ENCODE measurements around the gene LPP.

Gene LPP

DNA sequence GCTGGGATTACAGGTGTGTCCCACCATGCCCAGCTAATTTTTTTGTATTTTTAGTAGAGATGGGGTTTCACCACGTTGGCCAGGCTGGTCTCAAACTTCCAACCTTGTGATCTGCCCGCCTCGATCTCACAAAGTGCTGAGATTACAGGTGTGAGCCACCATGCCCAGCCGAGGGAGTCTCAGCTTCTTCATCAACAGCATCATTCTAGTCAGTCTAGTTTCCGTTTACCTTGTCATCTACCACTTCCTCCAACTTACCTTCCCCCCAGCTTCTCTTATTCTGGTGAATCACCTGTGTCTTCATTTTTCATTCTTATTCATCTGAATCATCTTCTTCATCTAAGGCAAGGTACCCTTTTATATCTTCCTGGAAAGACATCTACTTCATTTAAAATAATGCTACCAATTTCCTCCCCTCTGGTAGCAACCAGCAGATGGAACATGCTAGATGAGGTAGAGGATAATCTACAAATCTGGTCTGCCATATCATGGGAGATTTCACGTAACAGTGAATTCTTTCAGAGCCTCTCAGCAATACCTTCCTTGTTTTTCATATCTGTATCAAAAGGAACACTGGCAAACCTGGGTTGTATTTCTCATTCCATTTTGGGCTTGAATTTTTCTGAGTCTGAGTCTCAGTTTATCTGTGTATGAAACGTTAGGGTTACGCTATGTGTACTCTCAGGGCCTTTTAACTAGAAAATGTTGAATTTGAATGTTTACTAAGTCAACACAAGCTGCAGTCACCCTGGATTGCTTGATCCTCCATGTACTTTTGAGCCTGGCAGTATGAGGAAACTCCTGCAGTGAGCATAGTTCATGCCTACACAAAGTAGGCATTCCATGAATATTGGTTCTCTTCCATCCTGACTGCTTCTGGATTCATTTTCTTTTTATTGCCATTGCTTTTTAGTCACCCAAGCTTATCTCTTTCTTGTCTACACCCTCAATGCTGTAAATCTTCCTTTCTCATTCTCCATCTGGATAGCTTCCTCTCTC, 16.8 kb downstream of the LPP start:
- peak in 3 of 5 experiments; percentile 31 to 79 (median 40) for DNase-seq

DNA sequence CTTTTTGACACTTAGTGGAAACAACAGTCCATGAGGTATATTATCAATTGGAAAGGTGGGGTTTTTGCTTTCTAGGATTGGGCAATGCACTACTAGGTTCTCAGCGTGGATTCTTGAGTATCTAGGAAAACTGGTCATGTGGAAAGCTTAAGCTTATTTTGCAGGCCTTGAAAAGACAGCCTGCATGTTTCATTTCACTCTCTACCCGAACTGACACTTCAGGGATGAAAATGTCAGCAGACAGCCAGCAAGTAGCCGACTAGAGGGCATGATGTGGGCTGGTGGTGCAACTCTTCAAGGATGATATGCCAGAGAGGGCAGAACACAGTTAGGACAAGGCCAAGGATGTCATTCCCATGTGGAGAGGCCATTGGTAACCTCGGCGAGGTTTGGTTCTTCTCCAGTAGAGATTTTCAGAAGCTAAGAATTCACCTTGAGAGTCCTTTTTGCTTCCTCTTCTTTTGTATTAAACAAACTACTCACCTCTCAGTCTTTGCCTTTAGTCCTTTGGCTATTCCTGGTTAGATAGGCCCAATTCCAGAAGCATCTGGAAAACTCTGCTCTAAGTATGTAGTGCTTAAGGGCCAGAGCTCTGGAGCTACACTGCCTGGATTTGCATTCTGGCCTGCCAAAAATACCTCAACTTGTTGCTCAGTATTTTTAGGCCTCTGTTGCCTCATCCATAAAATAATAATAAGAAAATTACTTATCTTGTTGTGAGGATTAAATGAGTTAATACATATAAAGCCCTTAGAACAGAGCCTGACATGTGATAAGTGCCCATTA, 17.9 kb downstream of the LPP start:
- DNase-seq = no peak

DNA sequence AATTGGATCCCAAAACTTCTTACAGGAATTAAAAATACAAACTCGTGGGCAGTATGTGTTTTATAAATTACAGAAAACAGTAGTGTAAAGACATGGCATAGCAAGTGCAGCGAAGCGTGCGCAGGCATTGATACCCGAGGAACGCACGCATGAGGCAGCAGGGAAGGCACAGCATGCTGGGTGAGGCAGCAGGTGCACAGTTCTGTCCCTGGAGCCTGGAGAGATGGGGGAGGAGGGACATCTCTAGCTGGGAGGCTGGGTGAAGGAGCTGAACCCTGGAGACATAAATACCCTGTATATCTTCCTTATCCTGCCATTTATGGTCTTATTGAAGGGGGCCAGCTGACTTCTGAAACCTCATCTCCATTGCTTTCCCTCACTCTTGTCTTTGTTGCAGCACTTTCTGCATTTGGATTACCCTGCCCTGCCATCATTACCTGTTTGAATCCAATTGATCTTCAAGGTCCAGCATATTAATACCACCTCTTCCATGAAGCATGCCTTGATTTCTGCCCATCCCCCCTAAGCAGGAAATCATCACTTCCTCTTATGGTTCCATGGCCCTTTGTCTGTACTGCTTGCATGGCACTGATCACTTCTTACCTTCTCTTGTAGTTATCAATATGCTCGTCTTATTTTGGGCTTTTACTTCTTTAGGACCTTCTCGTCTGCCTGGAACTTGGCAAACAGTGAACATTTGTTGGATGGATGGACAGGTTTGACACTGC, 20.5 kb downstream of the LPP start:
- no peak for DNase-seq

DNA sequence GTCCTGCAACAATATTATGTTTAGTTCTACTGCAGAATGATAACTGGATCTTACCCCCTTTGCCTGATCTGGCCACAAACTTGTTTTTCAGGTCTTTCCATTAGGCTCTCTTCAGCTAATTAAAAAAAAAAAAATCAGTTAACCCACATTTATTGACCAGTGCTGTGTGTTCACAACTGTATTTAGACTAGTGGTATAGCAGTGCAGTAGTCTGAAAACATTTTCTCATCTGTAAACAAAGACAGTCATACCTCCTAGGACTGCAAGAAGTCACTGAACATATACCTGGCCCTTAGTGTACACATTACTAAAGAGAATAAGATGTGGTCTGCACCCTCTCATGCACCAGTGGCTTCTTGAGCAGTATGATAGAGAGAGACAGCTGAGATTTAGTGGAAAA, 22.5 kb downstream of the LPP start:
- no peak for DNase-seq

DNA sequence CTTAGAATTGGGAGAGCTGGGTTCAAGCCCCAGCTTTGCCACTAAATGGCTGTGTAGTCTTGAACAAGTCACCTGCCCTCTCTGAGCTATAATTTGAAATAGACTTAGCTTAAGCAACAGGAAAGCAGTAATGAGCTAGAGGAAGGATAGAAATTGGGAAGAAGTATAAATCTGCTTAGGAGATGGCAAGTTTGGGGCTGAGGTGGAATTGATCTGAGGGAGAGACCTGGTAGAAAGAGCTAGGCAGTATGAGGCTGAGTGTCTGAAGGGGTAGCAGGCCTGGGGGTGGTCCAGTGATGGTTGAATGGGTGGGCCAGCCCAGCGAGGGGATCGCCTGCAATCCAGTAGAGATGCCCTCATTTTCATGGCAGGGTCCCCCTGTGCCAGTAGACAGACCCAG, 22.9 kb downstream of the LPP start:
- DNase-seq = no peak

DNA sequence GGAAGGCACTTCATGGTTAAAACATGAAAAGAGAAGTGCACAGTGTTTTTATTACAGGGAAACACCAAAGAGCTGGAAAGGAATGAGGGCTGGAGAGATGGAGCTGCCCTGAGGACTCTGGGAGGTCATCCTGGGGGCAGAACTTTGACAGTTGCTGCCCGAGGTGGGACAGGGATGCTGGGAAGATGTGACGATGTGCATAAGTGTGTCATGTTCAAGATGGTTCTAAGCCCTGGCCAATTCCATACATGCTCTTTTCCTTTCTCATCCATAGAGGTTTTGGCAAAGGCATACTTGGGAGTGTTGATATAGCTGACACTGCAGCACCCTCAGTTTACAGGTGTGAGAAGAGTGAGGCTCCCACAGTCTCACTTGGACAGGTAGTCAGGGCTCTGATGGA, 23.8 kb downstream of the LPP start:
- no peak for DNase-seq

DNA sequence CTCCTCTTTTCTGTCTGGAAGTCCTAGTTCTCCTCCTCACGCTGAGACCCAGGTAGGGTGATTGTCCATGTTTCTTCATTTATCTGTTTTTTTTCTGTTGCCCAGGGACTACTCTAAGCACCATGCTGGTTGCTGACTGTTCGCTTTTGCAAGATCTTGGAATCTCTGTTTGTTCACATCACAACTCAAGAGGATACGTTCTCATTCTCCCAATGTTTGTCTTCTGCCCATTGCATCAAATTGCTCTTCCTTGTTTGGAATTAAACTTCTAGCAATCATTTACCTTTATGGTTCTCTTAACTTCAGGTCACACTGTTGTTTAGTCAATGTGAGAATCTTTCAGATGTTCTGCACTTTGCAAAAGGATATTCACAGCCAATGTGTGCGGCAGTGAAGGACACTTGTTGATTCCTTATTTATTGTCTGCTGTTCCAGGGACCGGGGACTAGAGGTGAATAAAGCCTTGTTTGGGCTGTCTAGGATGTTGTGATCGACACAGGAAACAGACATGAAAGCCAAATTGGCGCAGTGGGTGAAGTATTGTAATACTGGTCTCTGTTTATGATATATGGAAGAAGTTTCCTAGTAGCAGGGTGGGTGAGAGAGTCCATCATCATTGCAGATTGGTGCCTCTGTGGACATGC, 24.5 kb downstream of the LPP start:
- no peak for DNase-seq

DNA sequence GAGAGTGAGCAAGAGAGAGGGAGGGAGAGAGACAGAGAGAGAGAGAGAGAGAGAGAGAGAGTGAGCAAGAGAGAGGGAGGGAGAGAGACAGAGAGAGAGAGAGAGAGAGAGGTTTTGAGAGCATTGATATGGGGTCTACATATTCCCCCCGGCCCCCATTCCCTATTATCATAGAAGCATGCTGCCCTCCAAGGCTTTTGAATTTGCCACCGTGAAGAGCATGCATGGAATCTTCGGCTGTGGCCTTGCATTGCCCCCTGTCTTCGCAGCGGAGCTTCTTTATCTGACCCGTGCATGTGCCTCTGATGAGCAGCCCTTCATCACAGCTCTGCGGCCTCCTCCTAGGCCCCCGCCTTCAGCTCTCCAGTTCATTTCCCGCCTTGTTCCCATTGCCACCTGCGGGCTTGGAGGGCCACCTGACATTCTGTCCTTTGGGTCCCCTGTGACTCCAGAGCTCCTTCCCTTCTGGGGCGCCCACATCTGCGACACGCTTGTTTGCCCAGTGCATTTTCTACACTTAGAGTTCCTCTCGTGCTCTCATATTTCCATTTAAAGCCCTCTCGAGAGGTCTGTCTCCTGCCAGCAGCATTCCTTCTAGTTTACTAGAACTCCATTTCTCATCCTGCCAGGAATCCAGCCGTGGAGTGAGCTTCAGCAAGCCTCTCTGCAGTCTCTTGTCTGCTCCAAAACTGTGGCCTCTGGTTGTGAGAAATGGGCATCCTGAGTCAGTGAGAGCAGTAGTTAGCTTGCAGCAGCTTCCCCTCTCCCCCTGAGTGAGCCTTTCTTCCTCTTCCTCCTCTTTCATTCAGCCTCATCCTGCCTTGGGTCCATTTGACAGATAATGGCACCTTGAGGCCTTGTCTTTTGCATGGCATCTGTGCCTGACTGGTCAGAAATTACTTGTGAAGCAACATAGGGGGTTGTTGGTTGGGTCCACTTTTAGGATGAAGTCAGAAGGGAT, 25.3 kb downstream of the LPP start:
- no peak for DNase-seq

DNA sequence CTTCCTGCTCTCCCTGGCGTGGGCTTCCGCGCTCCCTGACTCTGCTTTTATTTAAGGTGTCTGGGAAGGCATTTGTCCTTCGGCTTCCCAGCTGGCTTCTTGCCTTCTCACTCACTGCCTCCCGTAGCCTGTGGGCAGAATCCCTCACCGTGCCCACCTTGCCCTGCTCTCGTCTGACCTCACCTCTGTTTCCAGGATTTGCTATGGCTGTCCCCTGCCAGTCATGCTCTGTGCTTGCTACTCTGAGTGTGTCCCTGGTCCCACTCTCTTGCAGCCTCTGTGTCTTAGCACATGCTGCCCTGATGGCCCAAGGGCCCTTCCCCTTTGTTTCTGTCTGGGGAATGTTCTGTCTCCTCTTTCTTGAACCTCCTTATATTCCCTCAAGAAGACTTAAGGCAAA, 26.2 kb downstream of the LPP start:
- no peak for DNase-seq

DNA sequence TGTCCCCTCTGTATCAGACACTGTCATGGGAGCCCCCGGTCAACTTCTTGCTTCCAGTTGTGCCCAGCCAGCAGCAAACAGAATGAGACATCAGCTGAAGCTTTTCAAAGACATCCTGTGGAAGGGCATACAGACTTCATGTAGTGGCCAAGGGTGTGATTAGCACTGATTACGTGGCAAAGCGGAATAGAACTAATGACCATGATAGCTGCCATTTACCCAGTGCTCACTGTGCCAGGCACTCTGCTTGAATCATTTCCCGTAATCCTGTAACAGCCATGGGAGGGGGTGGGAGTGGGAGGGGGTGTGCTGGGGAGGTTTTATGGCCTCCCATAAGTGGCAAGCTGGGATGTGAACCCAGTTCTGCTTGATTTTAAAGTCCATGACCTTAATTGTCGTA, 29.5 kb downstream of the LPP start:
- no peak for DNase-seq

DNA sequence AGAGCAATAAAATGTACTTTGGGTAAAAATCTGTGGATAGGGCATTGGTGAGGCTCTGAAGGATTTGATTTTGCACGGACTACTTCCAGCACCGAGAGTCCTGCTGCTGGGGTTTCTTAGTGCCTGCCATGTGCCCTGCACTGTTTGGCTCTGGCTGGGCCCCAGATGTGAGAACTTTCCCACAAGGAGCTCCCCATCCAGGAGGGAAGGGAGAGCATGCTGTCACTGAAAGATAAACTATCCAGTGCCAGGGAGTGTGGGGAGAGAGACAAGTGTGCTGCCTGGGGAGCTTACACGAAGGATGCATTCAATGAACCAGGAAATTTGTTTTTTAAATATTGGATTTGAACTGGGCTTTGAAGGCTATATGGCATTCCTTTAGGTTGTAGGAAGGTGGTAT, 30.2 kb downstream of the LPP start:
- DNase-seq = no peak

DNA sequence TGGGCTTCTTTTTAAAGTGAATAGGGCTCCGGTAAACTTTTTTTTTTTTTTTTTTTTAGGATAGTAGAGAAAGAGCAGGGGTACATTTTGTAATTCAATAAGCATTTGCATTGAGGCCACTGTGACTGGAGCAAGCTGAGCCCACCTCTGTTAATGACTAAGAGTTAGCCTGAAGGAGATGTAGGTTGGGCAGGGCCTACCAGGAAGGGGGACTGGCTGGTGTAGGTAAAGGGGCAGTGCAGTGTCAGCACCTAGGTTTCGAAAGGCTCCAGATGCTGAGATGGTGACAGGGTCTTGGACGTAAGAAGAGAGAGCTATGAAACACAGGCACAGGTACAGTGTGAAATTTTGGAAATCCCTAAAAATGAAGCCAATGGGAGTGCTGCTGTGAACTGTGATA, 30.7 kb downstream of the LPP start:
- no peak for DNase-seq

DNA sequence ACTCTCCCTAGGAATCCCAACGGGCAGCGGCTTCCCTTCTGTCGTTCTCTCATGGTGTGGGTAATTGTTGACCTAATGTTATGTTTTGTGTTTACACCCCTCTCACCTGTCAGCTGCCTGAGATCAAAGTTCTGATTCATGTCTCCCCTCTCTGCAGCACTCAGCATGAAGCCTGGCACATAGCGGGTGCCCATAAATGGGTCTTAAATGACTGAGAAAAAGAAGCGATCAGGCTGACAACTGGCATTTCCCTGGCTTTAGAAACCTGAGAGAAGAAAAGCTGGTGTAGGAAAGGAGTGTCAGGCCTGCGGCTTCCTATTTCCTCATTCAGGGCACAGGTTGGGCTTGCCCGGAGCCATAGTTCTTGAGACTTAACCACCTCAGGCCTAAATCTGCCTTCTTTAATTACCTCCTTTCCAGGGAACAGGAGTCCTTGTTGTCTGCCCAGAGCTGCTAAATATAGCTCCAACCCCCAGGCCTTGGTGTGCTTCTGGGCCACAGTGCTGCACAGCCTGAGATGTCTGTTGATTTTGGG, 31.8 kb downstream of the LPP start:
- no peak for DNase-seq

DNA sequence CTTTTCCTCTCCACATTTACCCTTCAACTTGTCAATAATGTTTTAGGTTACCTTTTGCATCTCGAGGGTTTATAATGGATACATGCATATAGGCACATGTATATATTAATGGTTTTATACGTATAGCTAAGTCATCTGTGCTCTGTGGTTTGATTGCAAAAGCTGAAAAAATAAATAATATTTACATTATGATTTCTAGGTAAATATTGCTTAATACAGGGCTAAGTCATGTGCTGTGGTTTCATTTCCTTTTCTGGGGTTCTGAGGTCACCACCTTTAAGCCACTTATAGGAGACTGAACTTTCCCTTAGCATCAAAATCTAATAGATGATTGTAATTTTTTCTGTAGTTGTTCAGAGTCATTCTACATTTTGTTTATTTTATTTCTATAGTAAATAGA, 33.1 kb downstream of the LPP start:
- DNase-seq = peak in 2 of 5 experiments; percentile 32 to 41

DNA sequence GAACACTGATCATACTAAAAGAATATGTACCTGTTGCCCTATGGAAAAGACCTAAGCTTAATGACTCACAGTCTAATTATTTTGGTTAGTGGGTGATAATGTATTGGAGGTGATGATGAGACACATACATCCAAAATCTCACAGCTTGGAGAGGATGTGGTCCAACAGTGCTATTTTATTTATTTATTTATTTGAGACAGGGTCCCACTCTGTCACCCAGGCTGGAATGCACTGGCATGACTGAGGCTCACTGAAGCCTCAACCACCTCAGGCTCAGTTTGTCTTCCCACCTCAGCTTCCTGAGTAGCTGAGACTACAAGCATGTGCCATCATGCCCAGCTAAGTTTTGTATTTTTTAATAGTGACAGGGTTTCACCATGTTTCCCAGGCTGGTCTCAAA, 35.0 kb downstream of the LPP start:
- DNase-seq = peak in 1 of 5 experiments; percentile 7

DNA sequence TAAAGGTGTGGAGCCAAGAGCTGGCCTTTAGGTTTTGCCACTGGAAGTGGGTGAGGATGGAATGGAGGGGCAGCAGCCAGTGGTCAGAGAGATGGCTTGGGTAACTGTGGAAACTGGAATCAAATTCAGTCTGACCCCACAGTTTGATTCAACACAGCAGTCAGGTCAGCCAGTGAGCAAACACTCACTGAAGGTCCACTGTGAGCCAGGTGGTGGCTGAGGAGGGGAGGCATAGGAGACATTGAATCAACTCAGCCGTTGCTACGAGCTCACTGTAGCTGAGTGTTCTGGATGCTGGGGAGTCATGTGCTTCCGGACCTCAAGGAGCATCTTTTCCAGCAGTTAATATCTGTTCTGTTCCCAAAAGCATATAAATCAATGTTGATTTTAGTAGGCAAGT, 37.5 kb downstream of the LPP start:
- no peak for DNase-seq

DNA sequence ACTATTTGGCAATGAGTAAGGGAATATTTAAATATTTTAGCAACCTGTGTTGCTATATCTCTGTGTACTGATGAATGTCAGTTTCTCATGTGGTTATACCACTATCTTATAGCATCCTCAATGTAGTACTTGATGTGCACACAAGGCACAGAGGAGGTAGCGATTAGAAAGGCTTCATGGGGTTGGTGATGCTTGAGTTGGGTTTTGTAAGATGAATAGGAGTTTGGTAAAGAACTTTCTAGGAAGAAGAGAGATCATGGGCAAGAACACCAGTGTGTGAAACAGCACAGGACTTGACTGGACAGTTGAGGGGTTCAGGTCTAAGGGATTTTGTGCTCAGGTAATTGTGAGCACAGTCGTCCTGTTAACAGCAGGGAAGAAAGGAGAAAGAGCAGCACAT, 38.1 kb downstream of the LPP start:
- no peak for DNase-seq

DNA sequence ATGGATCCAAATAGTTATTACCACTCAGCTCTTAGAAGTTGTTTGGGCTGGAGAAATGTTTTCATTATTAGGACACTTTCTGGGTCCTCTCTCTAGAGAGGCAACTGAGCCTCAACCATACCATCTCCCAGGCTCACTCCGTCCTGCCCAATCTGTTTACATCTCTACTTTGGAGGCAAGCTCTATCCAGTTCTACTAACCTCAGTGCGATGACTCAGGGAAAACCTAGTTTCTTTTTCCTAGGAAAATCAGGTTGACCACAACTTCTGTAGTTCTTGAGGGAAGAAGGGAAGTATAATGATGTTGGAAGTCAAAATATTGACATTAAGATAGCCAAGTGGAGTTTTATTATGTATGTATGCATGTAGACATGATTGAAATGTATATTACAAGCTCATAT, 40.4 kb downstream of the LPP start:
- no peak for DNase-seq

DNA sequence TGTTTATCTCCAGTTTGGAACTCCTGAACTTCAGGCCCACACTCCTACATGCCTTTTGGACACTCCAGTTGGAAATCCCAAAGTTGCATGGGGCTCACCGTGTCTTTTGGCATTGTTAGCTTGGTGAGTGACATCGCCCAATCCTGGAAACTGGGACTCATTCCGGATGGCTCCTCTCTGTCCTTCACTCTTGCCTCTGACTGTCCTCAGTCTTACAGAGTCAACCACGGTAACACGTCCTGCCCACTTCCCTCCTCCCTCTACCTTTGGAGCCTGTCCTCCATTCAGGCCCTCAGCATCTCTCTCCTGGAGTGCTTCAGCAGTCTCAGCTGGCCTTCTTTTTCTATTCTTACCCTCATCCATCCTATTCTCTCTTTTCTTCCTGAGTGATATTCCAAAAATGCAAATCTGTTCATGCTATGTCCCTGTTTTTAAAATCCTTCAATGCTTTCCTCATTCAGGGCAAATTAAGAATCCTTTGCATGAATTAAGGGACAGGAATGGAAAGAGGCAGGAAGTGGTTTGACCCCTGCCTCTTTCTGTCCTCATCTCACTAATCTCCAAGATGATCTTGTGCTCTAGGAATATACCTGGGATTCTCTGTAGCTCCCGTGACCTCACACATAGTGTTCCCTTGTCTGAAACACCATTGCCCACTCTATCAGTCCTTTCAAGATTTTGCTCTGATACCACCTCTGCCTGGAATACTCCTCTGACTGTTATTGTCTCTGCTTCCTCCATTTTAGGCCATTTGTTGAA, 42.5 kb downstream of the LPP start:
- DNase-seq = no peak

DNA sequence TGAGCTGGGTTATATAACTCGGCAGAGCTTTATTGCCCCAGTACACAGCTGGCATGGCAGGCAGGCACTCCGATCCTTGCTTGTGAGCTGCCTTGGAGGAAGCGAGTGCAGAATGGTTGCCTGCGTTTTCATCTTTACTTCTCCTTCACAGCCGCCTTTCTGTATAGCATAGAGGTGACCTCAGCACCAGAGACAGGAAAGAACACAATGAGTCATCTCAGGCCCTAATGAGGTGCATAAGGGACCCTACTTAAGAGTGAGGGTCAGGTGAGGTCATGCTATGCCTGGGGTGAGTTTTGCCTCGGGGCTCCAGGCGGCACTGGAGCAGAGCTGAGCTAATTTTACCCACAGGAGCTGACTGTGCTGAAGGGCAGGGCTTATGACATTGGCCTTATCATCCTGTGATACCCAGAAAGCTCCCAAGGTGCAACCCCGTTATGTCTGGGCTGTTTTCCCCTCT, 43.5 kb downstream of the LPP start:
- no peak for DNase-seq

All from T-helper 2 cell (primary cell).